IPS-18c (cell line): Measurements from ENCODE around the gene GLO1.
"Not testable (repeated sequence)": the region's sequence is repeated elsewhere in the genome, so short reads cannot be mapped to it uniquely, and the experiment has no call there.

Source experiments
- H3K4me3 ChIP-seq: 2 replicates; pipeline ENCODE4 v1.7.0; 2013; ENCODE audit warnings: low read depth, mild to moderate bottlenecking, low read length, moderate library complexity; ENCODE audit not compliant: insufficient read depth
- H3K9me3 ChIP-seq: one replicate; pipeline ENCODE4 v1.6.1; 2013; ENCODE audit warnings: mild to moderate bottlenecking, low read length, moderate library complexity; ENCODE audit not compliant: control insufficient read depth, insufficient read depth

GLO1 gene

GRCh38 chr6:38715016-38715689, 12.2 kb upstream of the GLO1 start, which contains the start of gene DNAH8:
DNAH8 (plus strand) TSS chr6:38715311; CDS start chr6:38722810, 7,499 bp downstream.
- Histone ChIP-seq H3K9me3 (no peaks in the 10 kb centered on the region), H3K4me3 (peak within 1 kb of the TSS; percentile 47)

GRCh38 chr6:38714239-38715015, 11.5 kb upstream of the GLO1 start:
- H3K4me3 ChIP-seq = no peak overlapping the region
- no peaks in the 10 kb centered on the region for H3K9me3 ChIP-seq

- no peaks in the 10 kb centered on the region for H3K9me3 ChIP-seq
Observed at GRCh38 chr6:38713812-38714211, 10.9 kb upstream of the GLO1 start.

GRCh38 chr6:38708496-38708895, 5.6 kb upstream of the GLO1 start:
- Histone ChIP-seq H3K4me3 (no peak overlapping the region), H3K9me3 (no peaks in the 10 kb centered on the region)

More at GRCh38 chr6:38713812-38714211, 10.9 kb upstream of the GLO1 start:
- no peak overlapping the region for H3K4me3 ChIP-seq

- Histone ChIP-seq H3K9me3 (peaks cover under 1% of the 10 kb centered on the region), H3K4me3 (no peak overlapping the region)
Observed at GRCh38 chr6:38705924-38706323, 3.0 kb upstream of the GLO1 start.

GRCh38 chr6:38703949-38704590, 1.1 kb upstream of the GLO1 start:
- H3K9me3 ChIP-seq = peaks cover 6% of the 10 kb centered on the region
- H3K4me3 ChIP-seq = no peak overlapping the region

GRCh38 chr6:38701551-38701950, 1.4 kb downstream of the GLO1 start:
- Histone ChIP-seq H3K4me3 (no peak overlapping the region), H3K9me3 (peaks cover 6% of the 10 kb centered on the region)

- not testable (repeated sequence) for H3K9me3 ChIP-seq, H3K4me3 ChIP-seq
Observed at GRCh38 chr6:38699702-38700101, 3.2 kb downstream of the GLO1 start.

- Histone ChIP-seq H3K4me3 (no peak overlapping the region), H3K9me3 (peaks cover 6% of the 10 kb centered on the region)
Observed at GRCh38 chr6:38697846-38698245, 5.1 kb downstream of the GLO1 start.

GRCh38 chr6:38696345-38696744, 6.6 kb downstream of the GLO1 start:
- Histone ChIP-seq H3K9me3 (peaks cover 6% of the 10 kb centered on the region), H3K4me3 (no peak overlapping the region)

GRCh38 chr6:38695933-38696332, 7.0 kb downstream of the GLO1 start:
- Histone ChIP-seq H3K4me3 (no peak overlapping the region), H3K9me3 (peaks cover 5% of the 10 kb centered on the region)

GRCh38 chr6:38695227-38695900, 7.6 kb downstream of the GLO1 start:
- peaks cover 2% of the 10 kb centered on the region for H3K9me3 ChIP-seq
- no peak overlapping the region for H3K4me3 ChIP-seq

- no peaks in the 10 kb centered on the region for H3K9me3 ChIP-seq
- H3K4me3 ChIP-seq = no peak overlapping the region
Observed at GRCh38 chr6:38688579-38689087, 14.3 kb downstream of the GLO1 start.

- Histone ChIP-seq H3K9me3 (no peaks in the 10 kb centered on the region), H3K4me3 (no peak overlapping the region)
Observed at GRCh38 chr6:38687549-38687948, 15.4 kb downstream of the GLO1 start.

GRCh38 chr6:38687043-38687353, 15.9 kb downstream of the GLO1 start:
- no peaks in the 10 kb centered on the region for H3K9me3 ChIP-seq
- no peak overlapping the region for H3K4me3 ChIP-seq

GRCh38 chr6:38686270-38687042, 16.5 kb downstream of the GLO1 start:
- H3K9me3 ChIP-seq = no peaks in the 10 kb centered on the region
- H3K4me3 ChIP-seq = no peak overlapping the region

GRCh38 chr6:38684904-38685303, 18.0 kb downstream of the GLO1 start:
- no peak overlapping the region for H3K4me3 ChIP-seq
- no peaks in the 10 kb centered on the region for H3K9me3 ChIP-seq
